B cell (primary cell): ENCODE measurements around the gene DNAJC8. TPM values are rescaled to one million over a fixed set of nuclear protein-coding genes. Genes with fewer than 3 reads are reported as not detected.

ENCODE experiments used
- ATAC-seq: fragments of 200-7000 bp; cut with Tn5 transposase; one replicate; pipeline ENCODE4 v1.10.0; 2021; ENCODE audit warnings: low read depth, mild to moderate bottlenecking, moderate number of reproducible peaks, moderate library complexity
- CTCF ChIA-PET: fragments of 350-600 bp; sonication (Branson Sonifier 250); formaldehyde crosslinking; loops from one replicate; lab custom pipeline; 2021; ENCODE audit warnings: antibody characterized with exemption, inconsistent platforms; lab: Charles Lee
- POLR2A ChIA-PET: fragments of 350-600 bp; sonication (Branson Sonifier 250); formaldehyde crosslinking; loops from one replicate; lab custom pipeline; 2021; ENCODE audit warnings: antibody characterized with exemption; lab: Charles Lee
- DNase-seq: peaks from one replicate; pipeline ENCODE4 v3.0.0; 2013
- H2AFZ ChIP-seq: 2 replicates; pipeline ENCODE4 v1.6.1; 2012; ENCODE audit warnings: mild to moderate bottlenecking, low read depth, low read length; ENCODE audit not compliant: insufficient read depth, poor library complexity, severe bottlenecking
- H3K27ac ChIP-seq, 2 donors: 1 replicate in 1 of 2; 2 replicates in 1 of 2; pipeline ENCODE4 v1.5.1; 2012 to 2013; ENCODE audit warnings: low read length in 2 of 2, mild to moderate bottlenecking in 2 of 2, moderate library complexity in 1 of 2
- H3K27me3 ChIP-seq, 4 experiments: fragments of 200-600 bp in 1 of 4; sonication (generic) in 1 of 4; replicated peaks in 1 of 4; 1 replicate in 2 of 4; 2 replicates in 2 of 4; pipeline versions ENCODE4 v1.6.1 to v1.7.0; 2013 to 2016; ENCODE audit warnings: low read length in 3 of 4, mild to moderate bottlenecking in 2 of 4, mixed read lengths in 1 of 4, moderate library complexity in 1 of 4; ENCODE audit not compliant: insufficient read depth in 4 of 4, control insufficient read depth in 3 of 4; ENCODE audit errors: control extremely low read depth in 1 of 4
- H3K36me3 ChIP-seq, 2 experiments: replicated peaks in 1 of 2; 1 replicate in 1 of 2; 2 replicates in 1 of 2; pipeline versions ENCODE4 v1.6.1 to v1.7.1; 2013; ENCODE audit warnings: low read length in 1 of 2; ENCODE audit not compliant: insufficient read depth in 2 of 2, control insufficient read depth in 1 of 2; ENCODE audit errors: control extremely low read depth in 1 of 2, extremely low read depth in 1 of 2
- H3K4me1 ChIP-seq, 2 donors: fragments of 200-600 bp in 1 of 2; sonication (generic) in 1 of 2; 1 replicate in 1 of 2; 2 replicates in 1 of 2; pipeline versions ENCODE4 v1.5.1 to v1.6.1; 2013 to 2017; ENCODE audit warnings: low read length in 2 of 2; ENCODE audit not compliant: control insufficient read depth in 2 of 2, insufficient read depth in 2 of 2
- H3K4me2 ChIP-seq: replicated peaks from 2 replicates; pipeline ENCODE3; 2012; ENCODE audit warnings: mild to moderate bottlenecking, low read depth, low read length; ENCODE audit not compliant: poor library complexity, severe bottlenecking
- H3K4me3 ChIP-seq, 5 experiments: fragments of 200-600 bp in 1 of 5; sonication (generic) in 1 of 5; 1 replicate in 3 of 5; 2 replicates in 2 of 5; pipeline versions ENCODE4 v1.5.1 to v1.7.0; 2011 to 2016; ENCODE audit warnings: low read length in 4 of 5, mild to moderate bottlenecking in 4 of 5, low read depth in 2 of 5, control low read depth in 1 of 5, moderate library complexity in 1 of 5; ENCODE audit not compliant: insufficient read depth in 1 of 5; ENCODE audit errors: control extremely low read depth in 1 of 5, extremely low read depth in 1 of 5
- H3K79me2 ChIP-seq: fragments of 200-600 bp; sonication (generic); one replicate; pipeline ENCODE4 v1.6.0; 2016; ENCODE audit warnings: low read length; ENCODE audit not compliant: control insufficient read depth, insufficient read depth
- H3K9ac ChIP-seq: fragments of 200-600 bp; sonication (generic); 2 replicates; pipeline ENCODE4 v1.6.1; 2017; ENCODE audit warnings: mild to moderate bottlenecking, low read length, moderate library complexity
- H3K9me3 ChIP-seq, 3 donors: one replicate each; pipeline versions ENCODE4 v1.6.1 to v1.7.1; 2013; ENCODE audit warnings: low read length in 2 of 3; ENCODE audit not compliant: control insufficient read depth in 2 of 3, insufficient read depth in 1 of 3; ENCODE audit errors: control extremely low read depth in 1 of 3
- H4K20me1 ChIP-seq: 2 replicates; pipeline ENCODE4 v1.6.0; 2012; ENCODE audit warnings: mild to moderate bottlenecking, low read length; ENCODE audit not compliant: insufficient read depth, control insufficient read depth, poor library complexity, severe bottlenecking
- H3K27ac Mint-ChIP-seq: one replicate; pipeline ENCODE4 v1.8.0; 2021; ENCODE audit warnings: mixed read lengths
- H3K27me3 Mint-ChIP-seq: one replicate; pipeline ENCODE4 v1.8.0; 2021; ENCODE audit warnings: mixed read lengths
- H3K4me1 Mint-ChIP-seq: one replicate; pipeline ENCODE4 v1.8.0; 2021; ENCODE audit warnings: mixed read lengths
- H3K4me3 Mint-ChIP-seq: one replicate; pipeline ENCODE4 v1.8.0; 2021; ENCODE audit warnings: mixed read lengths
- H3K9me3 Mint-ChIP-seq: one replicate; pipeline ENCODE4 v1.8.0; 2022; ENCODE audit warnings: mixed read lengths; ENCODE audit not compliant: insufficient read depth
- CTCF ChIP-seq: fragments of 200-600 bp; IDR thresholded peaks from one replicate; pipeline ENCODE4 v1.8.0; 2022; ENCODE audit warnings: antibody characterized with exemption, mild to moderate bottlenecking
- EZH2 ChIP-seq: IDR thresholded peaks from 2 replicates; pipeline ENCODE4 v1.6.1; 2012; ENCODE audit warnings: borderline replicate concordance, low read depth, mild to moderate bottlenecking, moderate library complexity, low read length; ENCODE audit not compliant: insufficient read depth, poor library complexity, severe bottlenecking
- WGBS: methylation state at CpG from one replicate; pipeline ENCODE4 v1.1.5; 2013; ENCODE audit warnings: missing lambda C conversion rate; ENCODE audit not compliant: insufficient coverage; 5-methylcytosine and 5-hydroxymethylcytosine counted together
- intact Hi-C: fragments of 100-400 bp; cut with micrococcal nuclease; formaldehyde crosslinking; loops from one replicate; pipeline ENCODE4 v1.10.0; 2022
- polyA plus RNA-seq: library from polyadenylated mRNA; depleted of rRNA; stranded (reverse); fragments of >200 nt; gene quantifications from 2 replicates; pipeline ENCODE4 v1.2.3, GENCODE V29; 2012
- total RNA-seq, 2 donors: library from RNA; stranded (reverse); fragments of 120-200 nt in 1 of 2; gene quantifications; 1 replicate in 1 of 2; 2 replicates in 1 of 2; pipeline versions ENCODE4 v1.2.3 to v1.2.4, GENCODE V29; 2013 to 2022

Gene DNAJC8
- total and polyA plus RNA-seq, 2 donors (not counting 1 experiment from before 2014, with no cell fraction given) = 26.3 to 74.6 TPM

GRCh38 chr1:28209700-28210099 lies 23.1 kb downstream of the DNAJC8 start:
- H3K9me3 ChIP-seq = no peaks in the 10 kb centered on the region
- no peaks in the 10 kb centered on the region for H3K9me3 Mint-ChIP-seq
- no peaks in the 10 kb centered on the region for H3K27me3 ChIP-seq
- no peak overlapping the region for H2AFZ ChIP-seq
- H3K9ac ChIP-seq = no peak overlapping the region
- H3K4me1 ChIP-seq = no peaks in the 10 kb centered on the region
- H3K27me3 Mint-ChIP-seq = no peaks in the 10 kb centered on the region
- no peak overlapping the region for H3K27ac Mint-ChIP-seq
- CTCF ChIA-PET = interaction anchor here (0.5 to 13.6 kb wide), 37 partner anchors 8 to 668 kb away, joined by 3 to 357 read pairs (median 7); partner anchors contain the start of genes EYA3 and PTAFR
- no peaks in the 10 kb centered on the region for H4K20me1 ChIP-seq
- H3K36me3 ChIP-seq = peaks cover 4 to 64% of the 10 kb centered on the region in 2 experiments
- H3K27ac ChIP-seq = no peak overlapping the region
- H3K4me1 Mint-ChIP-seq = peaks cover 2% of the 10 kb centered on the region
- DNase-seq = no peak
- H3K79me2 ChIP-seq = peaks cover 3% of the 10 kb centered on the region
- 75% methylated on average over 1 of the region's 1 CpG for WGBS
- H3K4me2 ChIP-seq = no peak overlapping the region
- H3K4me3 ChIP-seq = no peak overlapping the region
- H3K4me3 Mint-ChIP-seq = no peak overlapping the region
- POLR2A ChIA-PET = interaction anchor here (0.9 to 1.3 kb wide), 2 partner anchors 118 to 121 kb away, joined by 5 to 9 read pairs; partner anchors contain the start of gene EYA3
- no peak for ATAC-seq
- no peak for TF ChIP-seq EZH2
- no peak for TF ChIP-seq CTCF
- intact Hi-C loops = loop anchor here (1.0 to 2.0 kb wide), 3 partner anchors 33 to 351 kb away; partner anchors contain the start of gene PTAFR

GRCh38 chr1:28208818-28209441 lies 23.9 kb downstream of the DNAJC8 start:
- POLR2A ChIA-PET = interaction anchor here (0.5 to 1.3 kb wide), 4 partner anchors 39 to 120 kb away, joined by 3 to 9 read pairs (median 5); partner anchors contain the start of gene EYA3
- no peaks in the 10 kb centered on the region for H4K20me1 ChIP-seq
- no peaks in the 10 kb centered on the region for H3K9me3 ChIP-seq
- peak; percentile 80 for DNase-seq
- no peak overlapping the region for H3K27ac ChIP-seq
- Mint-ChIP-seq H3K27me3 (no peaks in the 10 kb centered on the region), H3K4me1 (peaks cover 2% of the 10 kb centered on the region), H3K4me3 (no peak overlapping the region), H3K27ac (no peak overlapping the region), H3K9me3 (no peaks in the 10 kb centered on the region)
- peaks cover 4 to 69% of the 10 kb centered on the region in 2 experiments for H3K36me3 ChIP-seq
- intact Hi-C loops = loop anchor here (1.0 to 2.0 kb wide), 3 partner anchors 32 to 351 kb away; partner anchors contain the start of gene PTAFR
- no peak overlapping the region for H2AFZ ChIP-seq
- no peaks in the 10 kb centered on the region for H3K27me3 ChIP-seq
- H3K9ac ChIP-seq = no peak overlapping the region
- 0% methylated on average over 1 of the region's 4 CpGs for WGBS
- H3K4me2 ChIP-seq = no peak overlapping the region
- CTCF ChIA-PET = interaction anchor here (0.5 to 13.6 kb wide), 43 partner anchors 9 to 668 kb away, joined by 3 to 357 read pairs (median 5); partner anchors contain the start of genes EYA3 and PTAFR
- H3K4me1 ChIP-seq = no peaks in the 10 kb centered on the region
- peak; percentile 91 for TF ChIP-seq CTCF
- no peak for TF ChIP-seq EZH2
- no peak overlapping the region for H3K4me3 ChIP-seq
- H3K79me2 ChIP-seq = peaks cover 3% of the 10 kb centered on the region
- peak; percentile 86 for ATAC-seq
